NB4 (cell line): ENCODE data around the gene FILIP1L.

ENCODE experiments used
- MAX ChIP-seq: IDR thresholded peaks from 2 replicates; pipeline ENCODE4 v1.6.1; 2011; ENCODE audit warnings: low read depth, low read length
- MYC ChIP-seq: IDR thresholded peaks from 2 replicates; pipeline ENCODE4 v1.6.1; 2011; ENCODE audit warnings: low read depth, low read length
- POLR2A ChIP-seq: IDR thresholded peaks from 2 replicates; pipeline ENCODE4 v1.6.1; 2011; ENCODE audit warnings: mild to moderate bottlenecking; ENCODE audit not compliant: insufficient read length; ENCODE audit errors: extremely low read depth
- TF ChIP-seq, protein P1 (sequence below): IDR thresholded peaks from one replicate; pipeline ENCODE4 v1.5.1; 2012; ENCODE audit warnings: low read depth, low read length

DNA sequence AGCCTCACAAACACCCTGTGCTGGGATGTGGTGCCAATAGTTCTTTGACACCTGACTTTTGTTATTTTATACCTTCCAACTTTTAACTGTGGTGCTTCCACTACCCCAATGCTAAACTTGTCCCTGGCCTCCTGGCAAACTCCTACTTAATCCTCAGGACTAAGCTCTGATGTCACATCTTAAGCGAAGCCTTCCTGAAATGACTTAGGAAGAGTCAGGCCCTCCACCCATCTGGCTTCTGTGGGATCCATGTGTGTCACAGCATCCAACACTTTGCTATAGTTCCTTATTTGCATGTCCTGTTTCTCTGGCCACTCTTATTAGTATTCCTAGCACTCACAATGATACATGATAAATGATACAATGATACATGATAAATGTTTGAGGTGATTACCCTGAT lies 133.2 kb downstream of the FILIP1L start:
- TF ChIP-seq, protein P1, sequence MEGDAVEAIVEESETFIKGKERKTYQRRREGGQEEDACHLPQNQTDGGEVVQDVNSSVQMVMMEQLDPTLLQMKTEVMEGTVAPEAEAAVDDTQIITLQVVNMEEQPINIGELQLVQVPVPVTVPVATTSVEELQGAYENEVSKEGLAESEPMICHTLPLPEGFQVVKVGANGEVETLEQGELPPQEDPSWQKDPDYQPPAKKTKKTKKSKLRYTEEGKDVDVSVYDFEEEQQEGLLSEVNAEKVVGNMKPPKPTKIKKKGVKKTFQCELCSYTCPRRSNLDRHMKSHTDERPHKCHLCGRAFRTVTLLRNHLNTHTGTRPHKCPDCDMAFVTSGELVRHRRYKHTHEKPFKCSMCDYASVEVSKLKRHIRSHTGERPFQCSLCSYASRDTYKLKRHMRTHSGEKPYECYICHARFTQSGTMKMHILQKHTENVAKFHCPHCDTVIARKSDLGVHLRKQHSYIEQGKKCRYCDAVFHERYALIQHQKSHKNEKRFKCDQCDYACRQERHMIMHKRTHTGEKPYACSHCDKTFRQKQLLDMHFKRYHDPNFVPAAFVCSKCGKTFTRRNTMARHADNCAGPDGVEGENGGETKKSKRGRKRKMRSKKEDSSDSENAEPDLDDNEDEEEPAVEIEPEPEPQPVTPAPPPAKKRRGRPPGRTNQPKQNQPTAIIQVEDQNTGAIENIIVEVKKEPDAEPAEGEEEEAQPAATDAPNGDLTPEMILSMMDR: no peak
- TF ChIP-seq MYC (no peak), POLR2A (no peak), MAX (no peak)
